HG02642 (cell line): ENCODE results near the gene SEC24D.

ENCODE experiments used
- ATAC-seq: cut with Tn5 transposase; IDR thresholded peaks from one replicate; pipeline ENCODE4 v1.9.1; 2021; ENCODE audit warnings: mild to moderate bottlenecking; ENCODE audit not compliant: unreplicated experiment, poor library complexity

SEC24D gene

DNA sequence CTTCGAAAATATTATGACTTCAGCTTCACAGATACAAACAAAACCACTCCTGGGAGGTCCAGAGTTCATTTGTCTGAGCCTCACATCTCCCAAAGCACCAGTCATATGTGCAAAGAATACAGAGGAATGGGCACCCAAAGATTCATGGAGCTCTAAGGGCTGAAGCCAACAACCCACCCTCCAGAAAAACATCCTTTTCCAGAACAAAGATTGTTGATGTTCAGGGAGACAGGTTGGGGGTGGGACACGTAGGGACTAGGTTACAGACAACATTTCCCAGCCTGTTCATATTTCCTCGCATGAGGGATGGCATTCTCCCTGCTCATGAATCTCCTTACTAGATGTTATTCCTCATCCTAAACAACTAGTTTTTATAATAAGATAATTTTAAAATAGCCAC lies 79.5 kb downstream of the SEC24D start:
- no peak for ATAC-seq

DNA sequence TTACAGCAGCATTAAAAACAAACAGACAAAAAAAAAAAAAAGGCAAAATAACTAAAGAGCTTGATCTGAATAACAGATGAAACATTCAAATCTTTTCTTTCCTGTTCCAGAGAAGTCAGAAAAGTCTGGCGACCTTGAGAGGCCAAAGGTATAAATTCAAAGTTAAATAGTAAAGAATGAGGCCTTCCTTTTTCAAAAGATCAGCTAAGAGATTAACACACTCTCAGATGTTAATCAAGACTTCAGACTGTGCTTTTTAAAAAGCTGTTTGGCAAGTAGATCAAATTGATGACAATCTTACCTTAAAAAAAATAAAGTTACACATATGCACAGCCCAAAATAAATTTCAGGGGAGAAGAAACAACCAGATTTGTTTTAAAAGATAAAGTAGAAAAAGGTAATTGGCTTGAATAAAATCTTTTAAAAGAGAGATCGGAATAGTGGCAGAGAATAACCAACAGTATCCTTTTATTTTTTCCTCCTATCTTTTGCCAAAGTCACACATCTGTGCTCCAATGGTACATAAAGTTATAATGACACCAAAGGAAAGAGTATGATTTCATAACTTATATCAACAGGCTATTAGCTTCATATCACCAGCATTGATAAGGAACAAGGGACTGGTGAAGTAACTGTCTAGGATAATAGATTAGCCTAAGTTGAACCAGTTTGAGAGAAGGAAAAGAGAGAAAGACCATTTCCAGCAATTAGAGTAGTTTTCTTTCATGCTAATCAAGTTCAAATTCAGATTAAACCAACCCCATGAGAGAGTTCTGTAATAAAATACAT lies 80.3 kb downstream of the SEC24D start:
- ATAC-seq: no peak

DNA sequence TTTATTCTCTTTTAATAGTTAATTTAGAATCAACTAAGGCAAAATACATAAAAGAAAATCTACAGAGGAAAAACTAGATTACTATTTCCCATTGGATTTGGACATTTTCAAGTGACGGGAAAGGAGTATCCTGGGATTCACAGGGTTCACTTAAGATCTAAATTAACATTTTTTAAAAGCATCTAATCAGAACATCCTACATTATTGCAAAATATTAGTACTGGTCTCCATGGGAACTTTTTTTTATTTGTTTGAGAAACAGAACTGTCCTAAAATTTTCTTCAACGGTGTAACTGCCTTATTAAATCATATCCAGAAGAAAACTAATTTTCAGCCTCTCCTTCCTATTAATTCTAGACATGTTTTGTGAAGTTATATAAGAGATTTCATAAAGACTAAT lies 81.0 kb downstream of the SEC24D start:
- no peak for ATAC-seq

DNA sequence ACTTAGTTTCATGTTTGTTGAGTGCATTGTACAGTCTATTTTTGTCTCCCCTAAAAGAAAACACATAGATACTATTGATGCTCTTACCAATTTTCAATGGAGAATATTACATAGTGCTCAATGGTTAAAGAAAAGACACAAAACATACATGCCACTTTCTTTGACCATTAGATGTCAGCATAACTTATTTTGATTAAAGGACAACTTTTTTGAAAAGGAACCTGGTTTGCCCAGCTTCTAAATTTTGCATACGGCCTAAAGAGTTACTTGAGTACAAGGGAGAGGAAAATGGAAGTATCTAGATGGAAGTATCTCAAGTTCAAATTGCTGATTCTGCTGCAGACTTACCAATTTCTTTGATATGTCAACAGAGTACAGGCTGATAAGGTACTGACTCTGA lies 82.2 kb downstream of the SEC24D start:
- ATAC-seq: no peak

DNA sequence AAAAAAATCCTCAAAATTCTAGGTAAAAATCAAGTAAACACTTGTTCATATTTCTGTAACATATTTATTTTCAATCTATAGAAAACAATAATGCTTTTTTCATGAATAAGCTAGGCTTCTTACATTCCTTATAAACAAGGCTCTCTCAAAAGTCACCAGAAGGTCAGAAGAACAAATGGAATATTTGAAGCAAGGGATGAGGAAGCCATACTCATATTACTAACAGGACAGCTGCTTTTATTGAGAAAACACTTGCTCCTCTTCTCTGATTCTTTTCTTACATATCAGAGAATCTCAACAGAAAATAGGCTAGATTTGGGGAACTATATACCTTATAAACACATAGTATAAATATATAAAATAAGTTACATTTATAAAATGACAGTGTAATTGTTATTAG lies 82.8 kb downstream of the SEC24D start:
- ATAC-seq: no peak

DNA sequence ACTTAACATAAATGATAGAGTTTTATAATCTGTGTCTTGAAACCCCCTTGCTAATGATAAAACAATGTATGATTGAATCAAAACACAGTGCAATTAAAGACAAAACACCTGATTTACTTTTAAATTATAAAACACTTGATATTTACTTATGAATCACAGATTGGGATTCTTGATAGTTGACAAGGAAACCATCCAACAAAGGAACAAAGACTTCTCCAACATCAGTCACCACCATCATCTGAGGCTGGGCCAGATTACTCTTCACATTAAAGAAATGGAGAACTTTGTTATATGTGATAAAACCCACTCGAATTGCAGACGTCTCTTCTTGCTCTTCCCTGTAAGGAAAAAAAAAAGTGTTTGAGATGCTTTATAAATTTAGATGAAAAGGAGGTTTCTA lies 83.4 kb downstream of the SEC24D start:
- ATAC-seq: no peak

DNA sequence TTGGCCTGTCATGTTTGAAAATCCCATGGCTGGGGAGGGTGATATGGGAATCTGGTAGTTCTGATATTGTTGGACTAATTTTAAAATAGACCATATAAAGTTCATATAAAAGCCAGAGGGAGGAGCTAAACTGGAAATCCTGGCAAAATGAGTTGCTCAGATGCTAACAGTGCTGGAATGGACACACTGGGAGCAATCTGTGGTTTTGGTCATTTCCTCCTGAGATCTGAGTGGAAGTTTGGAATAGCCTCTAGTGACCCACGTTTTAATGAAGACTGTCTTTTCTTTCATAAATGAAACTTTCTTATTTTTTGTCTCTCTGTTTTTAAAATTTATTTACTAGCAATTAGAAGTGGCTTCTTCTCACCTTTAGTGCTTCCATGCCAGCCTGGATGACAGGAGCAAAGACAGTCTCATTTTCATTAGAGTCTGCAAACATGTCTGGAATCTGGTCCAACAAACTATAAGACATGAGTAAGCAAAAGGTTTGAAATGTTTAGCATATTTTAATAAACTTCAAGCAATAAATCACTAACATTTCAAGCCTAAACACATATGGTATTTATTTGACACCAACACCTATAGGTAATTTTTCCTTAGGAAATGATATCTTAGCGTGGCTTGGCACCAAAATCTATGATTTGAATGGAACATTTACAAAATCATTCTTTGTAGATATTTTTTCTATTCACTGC lies 84.2 kb downstream of the SEC24D start:
- ATAC-seq: no peak

DNA sequence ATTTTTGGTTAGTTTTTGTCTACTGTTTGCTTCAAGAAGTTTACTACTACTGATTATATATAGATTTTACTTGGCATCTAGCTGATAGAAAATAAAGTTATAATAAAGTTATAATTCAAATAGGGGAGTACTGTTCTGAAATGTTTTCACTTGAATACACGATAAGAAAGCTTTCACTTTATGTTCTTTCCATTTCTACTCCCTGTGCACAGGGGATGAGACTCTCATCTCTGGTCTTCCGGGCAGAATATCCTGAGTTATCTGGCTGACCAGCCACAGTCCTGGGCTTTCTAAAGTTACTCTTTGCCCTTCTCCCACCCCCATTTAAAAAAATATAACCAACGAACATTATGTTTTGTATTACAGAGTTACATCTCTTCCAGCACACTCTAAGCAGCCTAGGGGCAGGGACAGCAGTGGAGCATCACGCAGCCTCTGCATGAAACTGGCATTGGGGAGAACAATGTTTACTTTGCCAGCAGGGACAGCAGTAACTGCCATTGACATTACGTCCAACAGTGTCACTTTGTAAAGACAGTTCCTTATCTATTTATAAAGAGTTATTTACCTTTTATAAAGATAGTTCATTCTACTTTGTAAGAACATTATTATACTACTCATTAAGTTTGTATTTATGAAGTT lies 86.5 kb downstream of the SEC24D start:
- ATAC-seq: no peak

DNA sequence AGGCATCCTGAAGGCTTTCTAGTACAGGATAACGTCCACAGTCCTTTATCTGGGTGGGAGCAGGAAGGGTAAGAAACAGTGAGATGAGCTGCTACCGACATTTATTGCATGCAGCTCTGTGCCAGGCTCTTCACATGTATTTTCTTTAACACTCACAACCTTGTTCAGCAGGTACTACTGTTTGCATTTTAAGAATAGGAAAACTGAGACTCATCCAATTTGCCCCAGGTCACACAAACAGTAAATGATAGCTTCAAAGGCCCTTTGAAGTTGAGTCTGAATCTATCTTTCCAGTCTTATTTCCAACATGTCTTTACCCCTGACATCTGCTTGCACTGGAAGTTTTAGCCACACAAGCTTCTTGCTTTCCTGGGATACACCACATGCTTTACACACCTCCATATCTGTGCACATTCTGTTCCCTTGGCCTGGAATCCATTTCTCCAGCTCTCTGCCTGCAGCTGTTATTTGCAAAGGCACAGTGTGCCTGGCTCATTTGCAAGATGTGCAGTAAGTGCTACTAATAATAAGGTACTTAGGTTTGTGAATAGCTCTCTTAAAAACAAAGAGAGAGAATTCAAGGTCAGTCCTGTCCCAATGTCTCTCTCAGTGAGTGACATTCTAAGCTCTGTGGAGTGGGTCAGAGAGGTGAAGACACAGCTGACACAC lies 89.5 kb downstream of the SEC24D start:
- no peak for ATAC-seq

DNA sequence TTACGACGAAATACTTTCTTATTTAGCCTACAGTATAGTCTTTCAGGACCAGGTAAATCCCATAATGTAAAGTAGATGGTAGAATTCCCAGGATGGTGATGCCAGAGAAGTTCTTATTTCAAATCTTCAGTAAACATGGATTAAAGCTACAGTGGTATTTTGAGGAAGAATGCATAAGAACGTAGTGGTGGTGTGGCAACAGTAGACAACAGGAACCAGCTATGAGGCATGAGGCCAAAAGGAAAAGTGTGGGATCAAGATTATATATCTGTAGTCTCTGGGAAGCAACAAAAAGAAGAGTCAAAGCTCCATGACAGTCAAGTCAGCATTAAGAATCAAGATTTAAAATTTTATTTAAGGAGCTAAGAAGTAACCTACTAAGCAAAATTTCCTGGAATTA lies 90.6 kb downstream of the SEC24D start:
- ATAC-seq: no peak

DNA sequence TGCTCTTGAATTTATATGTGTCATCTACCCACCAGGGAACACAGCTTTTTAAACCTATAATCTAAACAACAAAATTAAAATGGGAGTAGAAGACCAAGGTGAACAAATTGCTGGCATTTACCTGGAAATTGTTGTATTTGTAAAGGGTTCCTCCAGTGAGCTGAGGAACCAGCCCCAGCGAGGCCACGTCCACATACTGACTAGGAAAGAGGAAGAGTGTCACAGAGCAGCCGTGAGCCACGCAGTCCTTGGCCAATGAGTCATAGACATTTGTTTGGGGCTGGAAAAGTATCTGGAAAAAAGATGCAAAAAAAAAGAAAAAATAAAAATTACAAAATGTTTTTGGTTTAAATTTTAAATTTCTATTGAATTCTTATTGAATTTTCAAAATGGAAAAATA lies 92.1 kb downstream of the SEC24D start:
- ATAC-seq: no peak

DNA sequence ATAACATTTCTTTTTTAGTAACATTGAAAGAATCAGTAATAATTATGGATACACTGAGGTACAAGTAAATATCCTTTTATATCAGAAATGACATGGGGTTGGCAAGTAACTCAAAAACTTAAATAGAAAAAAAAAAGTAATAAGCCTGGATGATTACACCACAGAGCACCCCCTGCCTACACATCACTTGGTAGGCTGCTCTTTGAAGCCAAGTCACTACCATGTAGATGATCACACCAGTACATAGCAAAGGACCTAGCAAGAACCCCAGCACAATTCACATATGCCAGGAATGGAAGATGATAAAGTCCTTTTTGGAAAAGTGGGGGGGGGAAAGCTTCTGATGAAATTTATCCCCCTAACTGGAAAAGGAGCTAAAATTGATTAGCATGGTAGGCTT lies 93.9 kb downstream of the SEC24D start:
- ATAC-seq: no peak

DNA sequence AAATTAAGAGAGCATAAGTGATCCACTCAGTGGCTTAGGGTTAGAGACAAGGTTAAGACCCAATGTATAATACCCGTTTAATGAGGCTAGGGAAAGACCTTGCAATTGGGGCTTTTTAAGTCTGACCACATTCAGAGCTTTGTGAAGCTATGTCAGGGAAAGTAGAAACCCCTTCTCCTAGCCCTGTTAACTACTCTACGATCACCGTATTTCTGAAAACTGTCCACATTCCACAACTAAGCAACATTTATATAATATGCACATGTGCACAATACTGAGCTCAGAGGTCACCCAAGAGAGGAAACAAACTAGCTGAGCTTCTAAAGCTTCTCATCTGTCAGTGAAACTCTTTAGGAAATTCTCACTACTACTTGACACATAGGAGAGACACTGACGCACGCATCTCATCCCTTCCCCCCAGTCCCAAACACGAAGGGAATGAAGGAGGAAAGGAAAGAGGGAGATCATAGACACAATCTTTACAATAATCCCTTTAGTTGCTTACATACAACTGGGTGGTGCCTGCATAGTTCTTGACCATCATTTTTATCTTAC lies 94.5 kb downstream of the SEC24D start:
- no peak for ATAC-seq

DNA sequence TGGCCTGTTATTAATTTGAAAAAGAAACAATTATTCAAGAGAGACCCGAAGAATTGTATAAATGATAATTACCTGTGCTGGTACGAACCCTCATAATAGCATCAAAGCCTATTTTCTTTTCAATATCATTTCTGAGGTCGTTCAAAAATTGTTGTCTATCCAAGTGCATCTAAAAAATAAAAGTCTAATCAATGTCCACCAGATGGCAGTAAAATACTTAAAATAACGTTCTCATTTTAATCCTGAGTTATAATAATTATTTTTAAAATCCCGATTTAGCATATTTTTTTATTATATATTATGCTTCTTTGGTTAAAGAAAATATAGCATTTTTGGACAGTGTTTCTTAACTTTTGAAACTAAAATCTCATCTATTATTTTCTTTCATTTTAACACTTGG lies 95.1 kb downstream of the SEC24D start:
- ATAC-seq: no peak

DNA sequence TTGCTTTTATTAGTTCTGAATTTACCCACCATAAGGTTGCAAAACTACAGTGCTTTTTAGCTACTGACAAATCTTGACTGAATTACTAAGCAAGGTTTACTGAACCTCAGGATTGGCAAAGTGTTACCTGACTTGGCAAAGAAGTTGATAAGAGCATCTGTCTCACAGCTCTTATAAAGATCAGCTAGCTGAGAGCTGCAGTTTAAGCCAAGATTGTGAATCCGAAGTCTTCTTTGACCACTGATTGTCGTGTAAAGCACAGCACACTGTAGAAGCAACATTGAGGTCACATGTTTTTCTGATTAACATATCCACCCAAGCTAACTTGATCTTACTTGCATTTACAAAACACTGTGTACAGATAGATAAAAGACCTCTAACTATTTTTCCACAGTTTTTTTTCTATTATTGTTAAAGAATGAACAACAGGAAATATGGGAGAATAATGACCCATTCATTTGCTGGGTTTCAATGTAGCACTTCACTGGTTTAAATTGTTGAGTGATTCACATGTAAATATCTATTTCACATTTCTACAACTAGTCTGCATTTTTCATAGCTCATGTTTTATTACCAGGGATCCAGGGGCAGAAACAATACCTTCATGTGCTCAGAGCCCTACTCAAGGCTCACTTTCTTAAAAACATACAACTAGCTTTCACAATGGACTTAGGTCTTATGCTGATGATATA lies 96.8 kb downstream of the SEC24D start:
- no peak for ATAC-seq

DNA sequence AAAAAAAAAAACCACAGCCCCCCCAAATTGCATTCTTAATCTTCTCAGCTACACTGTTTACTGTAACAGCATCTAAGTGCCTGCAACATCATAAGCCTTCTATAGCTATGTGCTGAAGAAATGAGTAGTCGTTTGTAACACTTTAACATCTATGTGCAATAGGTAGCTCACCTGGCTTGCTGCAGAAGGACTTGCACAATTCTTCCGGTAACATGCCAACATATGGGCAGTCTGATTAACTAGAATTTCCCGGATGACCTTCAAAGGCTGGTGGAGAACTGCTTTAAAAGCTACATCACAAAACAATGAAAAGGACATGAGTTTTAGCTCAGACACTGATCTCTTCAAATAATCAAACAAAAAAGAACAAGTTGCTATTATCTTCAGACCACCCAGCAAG lies 97.8 kb downstream of the SEC24D start:
- ATAC-seq: no peak

DNA sequence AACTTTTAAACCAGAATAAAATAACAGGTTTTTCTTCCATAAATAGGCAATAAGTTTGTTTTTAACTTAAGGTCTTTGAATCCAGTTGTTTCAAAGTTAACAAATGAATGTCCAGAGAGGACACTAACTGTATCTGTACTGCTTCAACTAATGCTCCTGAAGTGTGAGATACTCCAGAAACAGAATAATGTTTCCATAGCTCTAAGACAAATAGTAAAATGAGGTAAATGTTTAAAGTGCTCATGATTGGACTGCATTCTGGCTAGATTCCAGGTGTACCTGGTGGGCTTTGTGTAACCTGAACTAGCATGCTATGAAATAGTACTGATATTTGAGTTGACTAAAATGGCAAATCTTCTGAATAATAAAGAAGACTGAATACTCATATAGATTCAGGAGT lies 99.0 kb downstream of the SEC24D start:
- no peak for ATAC-seq

DNA sequence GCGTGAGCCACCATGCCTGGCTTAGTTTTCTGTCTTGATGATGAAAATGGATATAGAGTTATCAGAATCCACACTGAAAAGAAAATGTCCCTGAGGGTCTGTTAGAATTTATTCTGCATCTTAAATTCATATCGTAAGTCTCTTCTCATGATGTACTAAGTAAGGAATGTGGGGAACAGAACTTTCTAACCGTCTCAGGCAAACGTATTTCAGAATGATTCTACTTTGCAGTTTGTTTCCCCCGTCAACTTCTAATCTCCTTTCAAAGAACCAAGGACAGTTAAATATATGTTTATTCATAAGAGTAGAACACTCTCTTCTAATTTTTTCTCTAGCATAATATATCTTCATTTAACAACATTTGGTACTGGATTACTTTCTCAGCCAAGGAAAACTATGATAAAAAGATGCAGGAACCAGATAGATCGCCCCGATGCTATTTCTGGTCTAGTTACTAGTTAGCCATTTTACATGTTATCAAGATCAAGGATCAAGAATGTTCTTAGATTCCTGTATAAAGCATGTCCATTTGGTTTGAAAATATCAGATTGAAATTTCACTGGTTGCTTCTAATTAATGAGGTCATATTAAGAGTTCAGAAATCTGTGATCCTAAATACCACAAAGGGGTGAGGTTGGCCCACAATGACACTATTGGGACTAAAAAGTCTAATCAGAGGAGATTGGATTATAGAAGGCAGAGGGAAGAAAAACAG lies 101.3 kb downstream of the SEC24D start:
- no peak for ATAC-seq

DNA sequence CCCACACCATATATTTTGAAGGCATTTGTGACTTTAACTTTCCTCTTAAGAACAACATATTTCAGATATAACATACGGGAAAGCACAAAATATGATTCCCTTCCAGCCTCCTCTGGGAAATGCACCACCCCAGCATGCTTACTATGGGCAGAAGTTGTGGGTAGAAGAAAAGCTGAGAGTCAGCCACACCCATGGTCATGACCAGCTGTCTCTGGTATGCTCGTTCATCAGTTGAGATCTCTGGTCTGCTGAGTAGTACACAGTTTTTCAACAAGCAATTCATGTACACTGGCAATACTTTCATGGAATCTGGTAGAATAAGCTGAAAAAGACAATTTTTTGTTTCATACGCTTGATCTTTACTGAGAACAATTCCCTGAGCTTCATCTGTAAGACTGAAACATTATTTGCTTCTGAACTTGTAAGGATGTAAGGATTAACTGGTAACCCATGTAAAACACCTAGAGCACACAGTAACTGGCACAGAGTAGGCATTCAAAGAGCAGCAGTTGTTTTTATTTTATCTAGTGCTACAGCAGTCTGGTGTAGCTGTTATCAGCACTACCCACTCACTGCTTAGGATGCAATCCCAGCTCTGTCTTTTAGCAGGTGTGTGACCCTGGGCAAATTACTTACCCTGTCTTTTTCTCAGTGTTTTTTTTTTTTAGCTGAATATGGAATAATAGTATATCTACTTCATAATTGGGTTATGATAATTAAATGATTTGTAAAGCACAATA lies 103.2 kb downstream of the SEC24D start:
- no peak for ATAC-seq
